Measurements from ENCODE around the gene RPAP2.

RPAP2 gene

GRCh38 chr1:92299477-92300150 is 755 bp downstream of the RPAP2 start (continued):
- TF ChIP-seq, protein P1, sequence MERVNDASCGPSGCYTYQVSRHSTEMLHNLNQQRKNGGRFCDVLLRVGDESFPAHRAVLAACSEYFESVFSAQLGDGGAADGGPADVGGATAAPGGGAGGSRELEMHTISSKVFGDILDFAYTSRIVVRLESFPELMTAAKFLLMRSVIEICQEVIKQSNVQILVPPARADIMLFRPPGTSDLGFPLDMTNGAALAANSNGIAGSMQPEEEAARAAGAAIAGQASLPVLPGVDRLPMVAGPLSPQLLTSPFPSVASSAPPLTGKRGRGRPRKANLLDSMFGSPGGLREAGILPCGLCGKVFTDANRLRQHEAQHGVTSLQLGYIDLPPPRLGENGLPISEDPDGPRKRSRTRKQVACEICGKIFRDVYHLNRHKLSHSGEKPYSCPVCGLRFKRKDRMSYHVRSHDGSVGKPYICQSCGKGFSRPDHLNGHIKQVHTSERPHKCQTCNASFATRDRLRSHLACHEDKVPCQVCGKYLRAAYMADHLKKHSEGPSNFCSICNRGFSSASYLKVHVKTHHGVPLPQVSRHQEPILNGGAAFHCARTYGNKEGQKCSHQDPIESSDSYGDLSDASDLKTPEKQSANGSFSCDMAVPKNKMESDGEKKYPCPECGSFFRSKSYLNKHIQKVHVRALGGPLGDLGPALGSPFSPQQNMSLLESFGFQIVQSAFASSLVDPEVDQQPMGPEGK (CRISPR knock-in tag; IDR thresholded peaks at IDR 0.05; ENCODE audit: borderline replicate concordance) = no peak

DNA sequence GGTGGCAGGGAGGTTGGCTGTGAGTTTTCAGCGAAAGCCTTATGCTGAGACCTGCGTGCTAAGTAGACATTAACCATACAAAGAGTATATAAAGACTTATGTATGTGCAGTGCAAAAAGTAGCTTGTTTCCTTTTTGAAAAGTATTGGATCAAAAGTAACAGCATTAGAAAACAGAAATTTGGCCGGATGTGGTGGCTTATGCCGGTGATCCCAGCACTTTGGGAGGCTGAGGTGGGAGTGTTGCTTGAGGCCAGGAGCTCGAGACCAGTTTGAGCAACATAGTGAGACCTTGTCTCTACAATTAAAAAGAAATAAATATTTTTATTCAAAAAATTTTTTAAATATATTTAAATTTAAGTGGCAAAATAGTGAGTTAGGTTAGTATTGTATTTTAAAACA is 2.2 kb downstream of the RPAP2 start:
- ATAC-seq = no peak
- TF ChIP-seq ZNF565 (CRISPR knock-in tag; conservative IDR thresholded peaks at IDR 0.05; ENCODE audit: low read depth) (no peak), ZNF70 (CRISPR knock-in tag; IDR thresholded peaks at IDR 0.05) (no peak), ZFP30 (CRISPR knock-in tag; IDR thresholded peaks at IDR 0.05) (no peak), TOX (CRISPR knock-in tag; IDR thresholded peaks at IDR 0.05; ENCODE audit: borderline replicate concordance) (no peak), ISL1 (CRISPR knock-in tag; IDR thresholded peaks at IDR 0.05) (no peak), SNAI2 (CRISPR knock-in tag; IDR thresholded peaks at IDR 0.05) (no peak), GLIS3 (CRISPR knock-in tag; IDR thresholded peaks at IDR 0.05) (no peak), ARNTL (CRISPR knock-in tag; IDR thresholded peaks at IDR 0.05; ENCODE audit: borderline replicate concordance, low read depth) (no peak), ZFP3 (CRISPR knock-in tag; IDR thresholded peaks at IDR 0.05) (no peak), POU6F1 (CRISPR knock-in tag; IDR thresholded peaks at IDR 0.05; ENCODE audit: borderline replicate concordance, low read depth) (no peak), CSDC2 (CRISPR knock-in tag; IDR thresholded peaks at IDR 0.05) (no peak), PPARA (CRISPR knock-in tag; IDR thresholded peaks at IDR 0.05; ENCODE audit: borderline replicate concordance) (no peak), ESRRG (CRISPR knock-in tag; IDR thresholded peaks at IDR 0.05) (no peak), ZC3H10 (CRISPR knock-in tag; IDR thresholded peaks at IDR 0.05) (no peak), BACH2 (CRISPR knock-in tag; IDR thresholded peaks at IDR 0.05; ENCODE audit: borderline replicate concordance) (no peak), ZNF8 (CRISPR knock-in tag; IDR thresholded peaks at IDR 0.05) (no peak)
- TF ChIP-seq, protein P1 (CRISPR knock-in tag; IDR thresholded peaks at IDR 0.05; ENCODE audit: borderline replicate concordance) = no peak
- TF ChIP-seq, protein P2, sequence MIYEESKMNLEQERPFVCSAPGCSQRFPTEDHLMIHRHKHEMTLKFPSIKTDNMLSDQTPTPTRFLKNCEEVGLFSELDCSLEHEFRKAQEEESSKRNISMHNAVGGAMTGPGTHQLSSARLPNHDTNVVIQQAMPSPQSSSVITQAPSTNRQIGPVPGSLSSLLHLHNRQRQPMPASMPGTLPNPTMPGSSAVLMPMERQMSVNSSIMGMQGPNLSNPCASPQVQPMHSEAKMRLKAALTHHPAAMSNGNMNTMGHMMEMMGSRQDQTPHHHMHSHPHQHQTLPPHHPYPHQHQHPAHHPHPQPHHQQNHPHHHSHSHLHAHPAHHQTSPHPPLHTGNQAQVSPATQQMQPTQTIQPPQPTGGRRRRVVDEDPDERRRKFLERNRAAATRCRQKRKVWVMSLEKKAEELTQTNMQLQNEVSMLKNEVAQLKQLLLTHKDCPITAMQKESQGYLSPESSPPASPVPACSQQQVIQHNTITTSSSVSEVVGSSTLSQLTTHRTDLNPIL (CRISPR knock-in tag; IDR thresholded peaks at IDR 0.05; ENCODE audit: low read depth) = no peak

GRCh38 chr1:92306020-92306419 is 7.2 kb downstream of the RPAP2 start:
- no peak for ATAC-seq
- TF ChIP-seq GLIS3 (CRISPR knock-in tag; IDR thresholded peaks at IDR 0.05) = no peak
- no peak for TF ChIP-seq RARB (CRISPR knock-in tag; IDR thresholded peaks at IDR 0.05)
- TF ChIP-seq TOX (CRISPR knock-in tag; IDR thresholded peaks at IDR 0.05; ENCODE audit: borderline replicate concordance) = no peak
- TF ChIP-seq CSRNP3 (CRISPR knock-in tag; IDR thresholded peaks at IDR 0.05) = no peak
- no peak for TF ChIP-seq ISL1 (CRISPR knock-in tag; IDR thresholded peaks at IDR 0.05)
- no peak for TF ChIP-seq ZC3H10 (CRISPR knock-in tag; IDR thresholded peaks at IDR 0.05)
- no peak for TF ChIP-seq ZFP3 (CRISPR knock-in tag; IDR thresholded peaks at IDR 0.05)
- TF ChIP-seq POU6F1 (CRISPR knock-in tag; IDR thresholded peaks at IDR 0.05; ENCODE audit: borderline replicate concordance, low read depth) = no peak
- TF ChIP-seq, protein P1 (CRISPR knock-in tag; IDR thresholded peaks at IDR 0.05; ENCODE audit: borderline replicate concordance) = no peak
- no peak for TF ChIP-seq ZNF565 (CRISPR knock-in tag; conservative IDR thresholded peaks at IDR 0.05; ENCODE audit: low read depth)
- TF ChIP-seq CSDC2 (CRISPR knock-in tag; IDR thresholded peaks at IDR 0.05) = no peak
- TF ChIP-seq, protein P2 (CRISPR knock-in tag; IDR thresholded peaks at IDR 0.05; ENCODE audit: low read depth) = no peak

Measured in SK-N-SH treated with all-trans-retinoic acid at 6 μM for 48 hours (cell line).